HL-60 (cell line): ENCODE data around the gene CAMSAP1.

Source experiments
- DNase-seq, 2 experiments: peaks; one replicate each; pipeline ENCODE4 v3.0.0-alpha.2; 2010 to 2020; ENCODE audit warnings: low read depth in 1 of 2, low spot score in 1 of 2
- H3K27ac ChIP-seq: fragments of 250-450 bp; sonication (Bioruptor Pico); replicated peaks from 2 replicates; pipeline ENCODE4 v1.5.1; 2020; ENCODE audit warnings: mild to moderate bottlenecking, moderate library complexity
- H3K27me3 ChIP-seq: fragments of 250-450 bp; sonication (Bioruptor Pico); 2 replicates; pipeline ENCODE4 v1.5.1; 2021; ENCODE audit warnings: mild to moderate bottlenecking, moderate library complexity; ENCODE audit not compliant: insufficient read depth, poor library complexity, severe bottlenecking
- H3K4me3 ChIP-seq: replicated peaks from 2 replicates; pipeline ENCODE4 v1.5.1; 2011; ENCODE audit warnings: mild to moderate bottlenecking, control low read depth, low read length; ENCODE audit not compliant: insufficient read depth
- GABPA ChIP-seq: IDR thresholded peaks from 2 replicates; pipeline ENCODE4 v1.6.1; 2012; ENCODE audit warnings: low read depth
- POLR2AphosphoS5 ChIP-seq: IDR thresholded peaks from 2 replicates; pipeline ENCODE4 v1.6.1; 2012; ENCODE audit warnings: low read depth
- REST ChIP-seq: IDR thresholded peaks from 2 replicates; pipeline ENCODE4 v1.6.1; 2012; ENCODE audit warnings: low read depth; ENCODE audit not compliant: insufficient replicate concordance
- SPI1 ChIP-seq: IDR thresholded peaks from 2 replicates; pipeline ENCODE4 v1.6.1; 2012; ENCODE audit warnings: low read depth, mild to moderate bottlenecking, borderline replicate concordance
- TF ChIP-seq, protein P1 (sequence below): IDR thresholded peaks from one replicate; pipeline ENCODE4 v1.5.1; 2011; ENCODE audit warnings: low read length, control low read depth, inconsistent platforms; ENCODE audit not compliant: insufficient read depth

Gene CAMSAP1

GRCh38 chr9:135801070-135801469, 106.3 kb downstream of the CAMSAP1 start:
- H3K27me3 ChIP-seq = no peaks in the 10 kb centered on the region
- no peak for TF ChIP-seq GABPA
- no peak for TF ChIP-seq SPI1
- no peak for TF ChIP-seq POLR2AphosphoS5
- TF ChIP-seq, protein P1, sequence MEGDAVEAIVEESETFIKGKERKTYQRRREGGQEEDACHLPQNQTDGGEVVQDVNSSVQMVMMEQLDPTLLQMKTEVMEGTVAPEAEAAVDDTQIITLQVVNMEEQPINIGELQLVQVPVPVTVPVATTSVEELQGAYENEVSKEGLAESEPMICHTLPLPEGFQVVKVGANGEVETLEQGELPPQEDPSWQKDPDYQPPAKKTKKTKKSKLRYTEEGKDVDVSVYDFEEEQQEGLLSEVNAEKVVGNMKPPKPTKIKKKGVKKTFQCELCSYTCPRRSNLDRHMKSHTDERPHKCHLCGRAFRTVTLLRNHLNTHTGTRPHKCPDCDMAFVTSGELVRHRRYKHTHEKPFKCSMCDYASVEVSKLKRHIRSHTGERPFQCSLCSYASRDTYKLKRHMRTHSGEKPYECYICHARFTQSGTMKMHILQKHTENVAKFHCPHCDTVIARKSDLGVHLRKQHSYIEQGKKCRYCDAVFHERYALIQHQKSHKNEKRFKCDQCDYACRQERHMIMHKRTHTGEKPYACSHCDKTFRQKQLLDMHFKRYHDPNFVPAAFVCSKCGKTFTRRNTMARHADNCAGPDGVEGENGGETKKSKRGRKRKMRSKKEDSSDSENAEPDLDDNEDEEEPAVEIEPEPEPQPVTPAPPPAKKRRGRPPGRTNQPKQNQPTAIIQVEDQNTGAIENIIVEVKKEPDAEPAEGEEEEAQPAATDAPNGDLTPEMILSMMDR = no peak
- TF ChIP-seq REST = no peak
- DNase-seq = peak in 1 of 2 experiments; percentile 15
- H3K4me3 ChIP-seq = no peak overlapping the region
- no peak overlapping the region for H3K27ac ChIP-seq

GRCh38 chr9:135799261-135799660, 108.1 kb downstream of the CAMSAP1 start:
- Histone ChIP-seq H3K27me3 (no peaks in the 10 kb centered on the region), H3K4me3 (no peak overlapping the region), H3K27ac (no peak overlapping the region)
- TF ChIP-seq GABPA (no peak), SPI1 (no peak), POLR2AphosphoS5 (no peak), REST (no peak)
- TF ChIP-seq, protein P1 = no peak
- DNase-seq = no peak

- no peak for DNase-seq
- Histone ChIP-seq H3K27me3 (no peaks in the 10 kb centered on the region), H3K4me3 (no peak overlapping the region), H3K27ac (no peak overlapping the region)
- TF ChIP-seq, protein P1 = no peak
Observed at GRCh38 chr9:135798263-135798585, 109.1 kb downstream of the CAMSAP1 start.

GRCh38 chr9:135797507-135798262, 109.7 kb downstream of the CAMSAP1 start:
- Histone ChIP-seq H3K4me3 (no peak overlapping the region), H3K27ac (no peak overlapping the region), H3K27me3 (no peaks in the 10 kb centered on the region)
- TF ChIP-seq, protein P1 = peak; percentile 38
- no peak for TF ChIP-seq SPI1
- peak in 1 of 2 experiments; percentile 46 for DNase-seq
